Activated effector memory CD4-positive, alpha-beta T cell treated with anti-CD3 and anti-CD28 coated beads, Interleukin-2, amount 50 U/mL, for 16 hours (primary cell): ENCODE results near the gene KCTD6.

Experiments
- DNase-seq: peaks from one replicate; pipeline ENCODE4 v3.0.0-alpha.2; 2020

KCTD6 gene

GRCh38 chr3:58491506-58492402 is at the start of gene KCTD6:
TSS of gene KCTD6 (plus strand) at chr3:58492096. CDS start at chr3:58498756, 6,660 bp downstream.
- DNase-seq: peak; percentile 96

- no peak for DNase-seq
Measured at GRCh38 chr3:58452176-58452575, 39.7 kb upstream of the KCTD6 start.

- DNase-seq: no peak
Measured at GRCh38 chr3:58459160-58459559, 32.7 kb upstream of the KCTD6 start.

GRCh38 chr3:58462829-58463180 is 29.1 kb upstream of the KCTD6 start:
- no peak for DNase-seq

GRCh38 chr3:58463181-58463941 is 28.5 kb upstream of the KCTD6 start:
- peak; percentile 88 for DNase-seq

- DNase-seq: no peak
Measured at GRCh38 chr3:58463942-58464271, 28.0 kb upstream of the KCTD6 start.

GRCh38 chr3:58464866-58465265 is 27.0 kb upstream of the KCTD6 start:
- DNase-seq: no peak

- DNase-seq: no peak
Measured at GRCh38 chr3:58466899-58467563, 24.9 kb upstream of the KCTD6 start.

- no peak for DNase-seq
Measured at GRCh38 chr3:58469096-58469495, 22.8 kb upstream of the KCTD6 start.

GRCh38 chr3:58470363-58471024 is 21.4 kb upstream of the KCTD6 start:
- DNase-seq: no peak

GRCh38 chr3:58471025-58471887 is 20.6 kb upstream of the KCTD6 start:
- DNase-seq: peak; percentile 70

- no peak for DNase-seq
Measured at GRCh38 chr3:58473275-58473674, 18.6 kb upstream of the KCTD6 start.

GRCh38 chr3:58474348-58474911 is 17.5 kb upstream of the KCTD6 start:
- DNase-seq: no peak

- no peak for DNase-seq
Measured at GRCh38 chr3:58474967-58475578, 16.8 kb upstream of the KCTD6 start.

GRCh38 chr3:58478781-58479180 is 13.1 kb upstream of the KCTD6 start:
- no peak for DNase-seq

GRCh38 chr3:58480309-58480708 is 11.6 kb upstream of the KCTD6 start:
- no peak for DNase-seq

GRCh38 chr3:58482917-58483636 is 8.8 kb upstream of the KCTD6 start:
- no peak for DNase-seq

- DNase-seq: no peak
Measured at GRCh38 chr3:58484045-58484721, 7.7 kb upstream of the KCTD6 start.

- no peak for DNase-seq
Measured at GRCh38 chr3:58484722-58485069, 7.2 kb upstream of the KCTD6 start.

GRCh38 chr3:58485801-58486435 is 6.0 kb upstream of the KCTD6 start:
- DNase-seq: no peak
